Vagina (tissue), 2 donors: ENCODE data around the gene ASB16.

Experiments
- CTCF ChIP-seq, 3 experiments: fragments of 450-650 bp in 2 of 3; fragments of 200-600 bp in 1 of 3; sonication (generic) in 1 of 3; IDR thresholded peaks; one replicate each; pipeline ENCODE4 v1.5.1; 2017 to 2019; ENCODE audit warnings: antibody characterized with exemption in 3 of 3, mild to moderate bottlenecking in 2 of 3, moderate library complexity in 2 of 3
- POLR2A ChIP-seq, 2 donors: fragments of 450-650 bp; IDR thresholded peaks; one replicate each; pipeline ENCODE4 v1.6.1; 2017; ENCODE audit warnings: antibody characterized with exemption in 2 of 2, mild to moderate bottlenecking in 2 of 2, moderate library complexity in 2 of 2

- no peak for TF ChIP-seq CTCF (IDR thresholded peaks at IDR 0.05)
- no peak for TF ChIP-seq POLR2A (IDR thresholded peaks at IDR 0.05)
Measured at GRCh38 chr17:44176671-44177501, 6.4 kb downstream of the ASB16 start.
